GM21447 (cell line): ENCODE results near the gene ALX4.

Source experiments
- ATAC-seq: cut with Tn5 transposase; IDR thresholded peaks from one replicate; pipeline ENCODE4 v1.9.1; 2021; ENCODE audit not compliant: unreplicated experiment

The ALX4 gene

GRCh38 chr11:44335919-44336318 lies 26.0 kb upstream of the ALX4 start:
- no peak for ATAC-seq

- ATAC-seq, result no peak
Measured at GRCh38 chr11:44335052-44335760, 25.3 kb upstream of the ALX4 start.

- no peak for ATAC-seq
Measured at GRCh38 chr11:44334356-44335004, 24.5 kb upstream of the ALX4 start.

GRCh38 chr11:44333271-44334218 lies 23.6 kb upstream of the ALX4 start:
- no peak for ATAC-seq

GRCh38 chr11:44332665-44333064 lies 22.7 kb upstream of the ALX4 start:
- ATAC-seq, result no peak

GRCh38 chr11:44329472-44330230 lies 19.7 kb upstream of the ALX4 start:
- no peak for ATAC-seq

- no peak for ATAC-seq
Measured at GRCh38 chr11:44328138-44328660, 18.3 kb upstream of the ALX4 start.

- no peak for ATAC-seq
Measured at GRCh38 chr11:44327730-44328129, 17.8 kb upstream of the ALX4 start.

GRCh38 chr11:44326615-44327475 lies 16.9 kb upstream of the ALX4 start:
- ATAC-seq, result no peak

GRCh38 chr11:44325698-44326097 lies 15.8 kb upstream of the ALX4 start:
- ATAC-seq, result no peak

GRCh38 chr11:44324749-44325525 lies 15.0 kb upstream of the ALX4 start:
- no peak for ATAC-seq

- no peak for ATAC-seq
Measured at GRCh38 chr11:44324222-44324621, 14.3 kb upstream of the ALX4 start.

GRCh38 chr11:44322243-44322642 lies 12.3 kb upstream of the ALX4 start:
- no peak for ATAC-seq

- ATAC-seq, result no peak
Measured at GRCh38 chr11:44321059-44321458, 11.1 kb upstream of the ALX4 start.

- no peak for ATAC-seq
Measured at GRCh38 chr11:44320289-44320973, 10.5 kb upstream of the ALX4 start.

- no peak for ATAC-seq
Measured at GRCh38 chr11:44319552-44320288, 9.8 kb upstream of the ALX4 start.

GRCh38 chr11:44319170-44319551 lies 9.2 kb upstream of the ALX4 start:
- ATAC-seq, result no peak

- no peak for ATAC-seq
Measured at GRCh38 chr11:44318369-44318768, 8.4 kb upstream of the ALX4 start.
